ENCODE data around the gene CDH13.

CDH13 gene

DNA sequence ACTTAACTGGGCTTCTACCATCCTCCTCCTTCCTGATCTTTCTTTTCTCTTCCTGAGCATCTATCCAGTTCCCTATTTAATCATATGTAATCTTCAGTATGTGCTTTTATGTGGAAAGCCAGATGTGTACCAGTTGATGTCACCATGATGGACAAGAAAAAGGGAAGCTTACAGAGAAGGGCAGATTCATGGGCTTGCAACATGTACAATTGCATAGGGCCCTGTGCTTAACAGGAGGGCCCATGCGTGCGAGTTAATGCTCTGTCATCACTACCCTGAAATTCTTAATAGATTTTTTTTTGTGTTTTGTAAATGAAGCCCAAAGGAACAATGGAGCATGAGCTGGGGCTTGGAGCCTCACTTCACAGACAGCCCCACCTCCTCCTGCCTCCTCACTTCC, 124.3 kb downstream of the CDH13 start:
- H3K4me1 ChIP-seq (ENCODE audit: control insufficient read depth, insufficient read depth, low read depth, low read length), result peaks cover 4% of the 10 kb centered on the region
- peak overlapping the region; percentile 49 to 75 for H2BK12ac ChIP-seq (ENCODE audit: low read length in 2 of 2)
- no peaks in the 10 kb centered on the region for H3K36me3 ChIP-seq (ENCODE audit: control insufficient read depth in 1 of 2, insufficient read depth in 2 of 2, low read depth in 1 of 2, low read length in 2 of 2)
- no peak overlapping the region for H2BK5ac ChIP-seq (ENCODE audit: low read depth, low read length, poor library complexity, severe bottlenecking)
- H3K4ac ChIP-seq (ENCODE audit: low read depth in 1 of 2, low read length in 2 of 2), result no peak overlapping the region
- no peak overlapping the region for H2BK120ac ChIP-seq (ENCODE audit: low read depth, low read length)
- H3K4me2 ChIP-seq (ENCODE audit: low read length, poor library complexity, severe bottlenecking), result no peak overlapping the region
- H2AFZ ChIP-seq (ENCODE audit: low read depth, low read length), result no peak overlapping the region
- H3K27me3 ChIP-seq (ENCODE audit: control insufficient read depth in 1 of 2, insufficient read depth in 1 of 2, low read length in 2 of 2), result no peaks in the 10 kb centered on the region
- H4K8ac ChIP-seq (ENCODE audit: low read length), result peak overlapping the region; percentile 66
- H3K79me1 ChIP-seq (replicated peaks; ENCODE audit: low read length, poor library complexity, severe bottlenecking), result peaks cover 21% of the 10 kb centered on the region
- H3K9me3 ChIP-seq (ENCODE audit: control insufficient read depth, low read length), result no peaks in the 10 kb centered on the region
- no peak overlapping the region for H3K14ac ChIP-seq (ENCODE audit: low read length in 2 of 2)
- no peak overlapping the region for H3K9ac ChIP-seq (ENCODE audit: low read length)
- H3K23ac ChIP-seq (ENCODE audit: low read length in 2 of 2), result no peak overlapping the region
- peak; percentile 11 for DNase-seq
- no peak overlapping the region for H4K91ac ChIP-seq (ENCODE audit: low read length)
- WGBS, result no CpG with 5 or more reads among the region's 2 CpGs
- H2BK15ac ChIP-seq (ENCODE audit: low read depth, poor library complexity, severe bottlenecking), result no peak overlapping the region
- H2AK5ac ChIP-seq (ENCODE audit: low read length, severe bottlenecking), result no peak overlapping the region
- H3K27ac ChIP-seq (ENCODE audit: low read length, poor library complexity, severe bottlenecking), result no peak overlapping the region
- peak overlapping the region; percentile 23 to 75 for H3K18ac ChIP-seq (ENCODE audit: low read depth in 1 of 2, low read length in 2 of 2)
- no peak overlapping the region for H3K4me3 ChIP-seq (ENCODE audit: insufficient read depth in 1 of 2, low read depth in 1 of 2, low read length in 2 of 2)

DNA sequence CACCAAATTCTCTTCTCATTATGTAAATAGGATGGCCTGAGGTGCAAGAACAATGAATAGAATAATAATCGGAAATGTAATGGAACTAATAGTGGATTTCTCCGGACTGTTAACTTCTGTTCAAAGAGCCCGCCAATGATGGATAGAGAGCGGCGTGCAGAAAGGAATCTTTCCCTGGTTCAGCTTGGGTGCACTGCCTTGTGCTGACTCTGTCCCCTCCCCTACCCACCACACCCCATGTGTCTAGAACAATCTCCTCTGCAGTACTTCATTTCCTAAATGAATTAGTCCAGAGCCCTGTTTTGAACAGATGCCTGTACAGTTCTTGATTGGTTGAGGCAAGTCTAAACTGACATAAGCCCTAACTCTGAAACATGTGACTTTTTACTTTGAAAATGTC, 125.4 kb downstream of the CDH13 start:
- Histone ChIP-seq H3K4me3 (ENCODE audit: insufficient read depth in 1 of 2, low read depth in 1 of 2, low read length in 2 of 2) (no peak overlapping the region), H3K27ac (ENCODE audit: low read length, poor library complexity, severe bottlenecking) (no peak overlapping the region), H4K8ac (ENCODE audit: low read length) (no peak overlapping the region), H3K4me2 (ENCODE audit: low read length, poor library complexity, severe bottlenecking) (no peak overlapping the region), H3K9me3 (ENCODE audit: control insufficient read depth, low read length) (no peaks in the 10 kb centered on the region), H2BK120ac (ENCODE audit: low read depth, low read length) (no peak overlapping the region), H3K4me1 (ENCODE audit: control insufficient read depth, insufficient read depth, low read depth, low read length) (peaks cover 4% of the 10 kb centered on the region), H3K27me3 (ENCODE audit: control insufficient read depth in 1 of 2, insufficient read depth in 1 of 2, low read length in 2 of 2) (no peaks in the 10 kb centered on the region), H2AFZ (ENCODE audit: low read depth, low read length) (no peak overlapping the region), H3K14ac (ENCODE audit: low read length in 2 of 2) (no peak overlapping the region), H3K4ac (ENCODE audit: low read depth in 1 of 2, low read length in 2 of 2) (no peak overlapping the region), H3K9ac (ENCODE audit: low read length) (no peak overlapping the region), H4K91ac (ENCODE audit: low read length) (no peak overlapping the region), H3K36me3 (ENCODE audit: control insufficient read depth in 1 of 2, insufficient read depth in 2 of 2, low read depth in 1 of 2, low read length in 2 of 2) (no peaks in the 10 kb centered on the region), H3K79me1 (replicated peaks; ENCODE audit: low read length, poor library complexity, severe bottlenecking) (peaks cover 22% of the 10 kb centered on the region), H3K18ac (ENCODE audit: low read depth in 1 of 2, low read length in 2 of 2) (no peak overlapping the region), H2AK5ac (ENCODE audit: low read length, severe bottlenecking) (no peak overlapping the region), H2BK15ac (ENCODE audit: low read depth, poor library complexity, severe bottlenecking) (no peak overlapping the region), H2BK5ac (ENCODE audit: low read depth, low read length, poor library complexity, severe bottlenecking) (no peak overlapping the region), H3K23ac (ENCODE audit: low read length in 2 of 2) (no peak overlapping the region), H2BK12ac (ENCODE audit: low read length in 2 of 2) (peak overlapping the region in 1 of 2 experiments; percentile 81)
- 97% methylated on average over 5 of the region's 5 CpGs for WGBS
- DNase-seq, result no peak

DNA sequence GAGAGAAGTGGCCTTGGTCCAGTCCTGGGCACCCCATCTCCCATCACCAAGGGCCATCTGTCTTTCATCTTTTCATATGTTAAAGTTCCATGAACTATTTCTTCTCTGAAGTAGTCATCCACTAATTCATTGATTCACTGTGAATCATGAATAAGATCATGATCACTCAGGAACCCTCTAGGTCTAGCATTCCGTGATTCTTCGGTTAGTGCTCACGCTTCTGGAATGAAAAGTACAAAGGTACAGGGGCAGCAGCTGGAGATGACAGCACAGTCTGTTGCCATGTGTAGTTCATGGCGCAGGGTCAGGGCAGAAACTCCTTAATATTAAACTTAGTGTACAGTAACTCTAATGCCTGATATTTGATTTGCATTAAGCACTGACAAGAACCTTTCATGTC, 127.1 kb downstream of the CDH13 start:
- H3K79me1 ChIP-seq (replicated peaks; ENCODE audit: low read length, poor library complexity, severe bottlenecking), result peaks cover 28% of the 10 kb centered on the region
- no peaks in the 10 kb centered on the region for H3K9me3 ChIP-seq (ENCODE audit: control insufficient read depth, low read length)
- no peak overlapping the region for H2BK120ac ChIP-seq (ENCODE audit: low read depth, low read length)
- H3K4me1 ChIP-seq (ENCODE audit: control insufficient read depth, insufficient read depth, low read depth, low read length), result peaks cover 4% of the 10 kb centered on the region
- H2AFZ ChIP-seq (ENCODE audit: low read depth, low read length), result no peak overlapping the region
- no peak overlapping the region for H3K4me3 ChIP-seq (ENCODE audit: insufficient read depth in 1 of 2, low read depth in 1 of 2, low read length in 2 of 2)
- H3K14ac ChIP-seq (ENCODE audit: low read length in 2 of 2), result no peak overlapping the region
- no peaks in the 10 kb centered on the region for H3K27me3 ChIP-seq (ENCODE audit: control insufficient read depth in 1 of 2, insufficient read depth in 1 of 2, low read length in 2 of 2)
- no peaks in the 10 kb centered on the region for H3K36me3 ChIP-seq (ENCODE audit: control insufficient read depth in 1 of 2, insufficient read depth in 2 of 2, low read depth in 1 of 2, low read length in 2 of 2)
- 98% methylated on average over 3 of the region's 4 CpGs for WGBS
- no peak for DNase-seq
- H4K8ac ChIP-seq (ENCODE audit: low read length), result no peak overlapping the region
- no peak overlapping the region for H3K9ac ChIP-seq (ENCODE audit: low read length)
- no peak overlapping the region for H3K4ac ChIP-seq (ENCODE audit: low read depth in 1 of 2, low read length in 2 of 2)
- H4K91ac ChIP-seq (ENCODE audit: low read length), result no peak overlapping the region
- no peak overlapping the region for H3K4me2 ChIP-seq (ENCODE audit: low read length, poor library complexity, severe bottlenecking)
- no peak overlapping the region for H2BK5ac ChIP-seq (ENCODE audit: low read depth, low read length, poor library complexity, severe bottlenecking)
- no peak overlapping the region for H3K27ac ChIP-seq (ENCODE audit: low read length, poor library complexity, severe bottlenecking)
- H2BK15ac ChIP-seq (ENCODE audit: low read depth, poor library complexity, severe bottlenecking), result no peak overlapping the region
- no peak overlapping the region for H3K23ac ChIP-seq (ENCODE audit: low read length in 2 of 2)
- H3K18ac ChIP-seq (ENCODE audit: low read depth in 1 of 2, low read length in 2 of 2), result no peak overlapping the region
- peak overlapping the region; percentile 43 to 46 for H2BK12ac ChIP-seq (ENCODE audit: low read length in 2 of 2)
- H2AK5ac ChIP-seq (ENCODE audit: low read length, severe bottlenecking), result no peak overlapping the region

DNA sequence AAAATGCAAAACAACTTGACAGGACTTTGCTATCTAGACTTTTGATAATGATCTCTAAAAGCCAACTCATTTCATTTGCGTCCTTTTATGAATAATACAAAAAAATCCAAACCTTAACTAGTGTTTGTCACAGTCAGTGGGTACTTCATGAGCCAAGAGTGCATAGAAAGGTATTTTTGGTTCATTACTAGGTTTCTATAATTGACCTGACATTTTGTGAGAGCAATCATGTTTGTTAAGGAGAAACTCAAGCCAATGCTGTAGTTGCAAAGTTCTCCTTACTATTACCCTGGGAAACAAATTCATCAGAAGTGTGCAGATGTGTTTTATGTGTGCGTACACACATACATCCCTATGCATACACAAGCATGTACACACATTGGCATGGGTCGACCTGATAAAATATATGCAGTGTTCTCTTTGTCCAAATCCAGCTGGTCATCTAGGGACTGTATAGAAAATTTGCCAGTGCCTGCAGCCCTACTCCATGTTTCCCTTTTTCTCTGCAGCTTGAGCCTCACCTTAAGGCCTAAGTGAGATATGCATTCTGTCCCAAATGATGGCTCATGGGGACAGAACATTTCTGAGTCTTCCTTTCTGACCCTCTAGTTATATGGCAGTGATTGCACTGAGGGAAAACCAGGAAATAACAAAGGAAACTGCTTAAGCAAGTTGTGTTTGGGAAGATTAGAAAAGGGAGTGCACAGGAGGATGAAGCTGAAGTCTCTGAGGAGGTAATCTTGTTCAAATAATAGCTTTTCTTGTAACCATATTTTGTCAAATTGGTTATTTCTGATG, 128.1 kb downstream of the CDH13 start:
- 99% methylated on average over 3 of the region's 3 CpGs for WGBS
- no peak for DNase-seq
- H3K18ac ChIP-seq (ENCODE audit: low read depth in 1 of 2, low read length in 2 of 2), result no peak overlapping the region

More for the DNA sequence above, 128.1 kb downstream of the CDH13 start:
- Histone ChIP-seq H3K23ac (ENCODE audit: low read length in 2 of 2) (peak overlapping the region in 1 of 2 experiments; percentile 32), H2AFZ (ENCODE audit: low read depth, low read length) (no peak overlapping the region), H3K4me3 (ENCODE audit: insufficient read depth in 1 of 2, low read depth in 1 of 2, low read length in 2 of 2) (no peak overlapping the region), H3K4ac (ENCODE audit: low read depth in 1 of 2, low read length in 2 of 2) (no peak overlapping the region), H3K9me3 (ENCODE audit: control insufficient read depth, low read length) (no peaks in the 10 kb centered on the region), H3K4me2 (ENCODE audit: low read length, poor library complexity, severe bottlenecking) (no peak overlapping the region), H3K36me3 (ENCODE audit: control insufficient read depth in 1 of 2, insufficient read depth in 2 of 2, low read depth in 1 of 2, low read length in 2 of 2) (no peaks in the 10 kb centered on the region), H2BK120ac (ENCODE audit: low read depth, low read length) (no peak overlapping the region), H4K91ac (ENCODE audit: low read length) (no peak overlapping the region), H3K27ac (ENCODE audit: low read length, poor library complexity, severe bottlenecking) (no peak overlapping the region), H3K4me1 (ENCODE audit: control insufficient read depth, insufficient read depth, low read depth, low read length) (peaks cover 4% of the 10 kb centered on the region), H2BK5ac (ENCODE audit: low read depth, low read length, poor library complexity, severe bottlenecking) (no peak overlapping the region), H2BK12ac (ENCODE audit: low read length in 2 of 2) (no peak overlapping the region), H3K27me3 (ENCODE audit: control insufficient read depth in 1 of 2, insufficient read depth in 1 of 2, low read length in 2 of 2) (no peaks in the 10 kb centered on the region), H3K9ac (ENCODE audit: low read length) (no peak overlapping the region), H2BK15ac (ENCODE audit: low read depth, poor library complexity, severe bottlenecking) (no peak overlapping the region), H4K8ac (ENCODE audit: low read length) (no peak overlapping the region), H3K14ac (ENCODE audit: low read length in 2 of 2) (no peak overlapping the region), H3K79me1 (replicated peaks; ENCODE audit: low read length, poor library complexity, severe bottlenecking) (peaks cover 29% of the 10 kb centered on the region), H2AK5ac (ENCODE audit: low read length, severe bottlenecking) (no peak overlapping the region)
